ENCODE measurements around the gene NMRAL1. TPM values are rescaled to one million over a fixed set of nuclear protein-coding genes. Genes with fewer than 3 reads are reported as not detected.

NMRAL1 gene
- total and polyA plus RNA-seq, 2 experiments from 2014 or later: 50.7 to 61.7 TPM

GRCh38 chr16:4481526-4481925, 7.1 kb upstream of the NMRAL1 start:
- no peaks in the 10 kb centered on the region for H3K27me3 ChIP-seq (ENCODE audit: insufficient read depth)
- TF ChIP-seq, protein P1, sequence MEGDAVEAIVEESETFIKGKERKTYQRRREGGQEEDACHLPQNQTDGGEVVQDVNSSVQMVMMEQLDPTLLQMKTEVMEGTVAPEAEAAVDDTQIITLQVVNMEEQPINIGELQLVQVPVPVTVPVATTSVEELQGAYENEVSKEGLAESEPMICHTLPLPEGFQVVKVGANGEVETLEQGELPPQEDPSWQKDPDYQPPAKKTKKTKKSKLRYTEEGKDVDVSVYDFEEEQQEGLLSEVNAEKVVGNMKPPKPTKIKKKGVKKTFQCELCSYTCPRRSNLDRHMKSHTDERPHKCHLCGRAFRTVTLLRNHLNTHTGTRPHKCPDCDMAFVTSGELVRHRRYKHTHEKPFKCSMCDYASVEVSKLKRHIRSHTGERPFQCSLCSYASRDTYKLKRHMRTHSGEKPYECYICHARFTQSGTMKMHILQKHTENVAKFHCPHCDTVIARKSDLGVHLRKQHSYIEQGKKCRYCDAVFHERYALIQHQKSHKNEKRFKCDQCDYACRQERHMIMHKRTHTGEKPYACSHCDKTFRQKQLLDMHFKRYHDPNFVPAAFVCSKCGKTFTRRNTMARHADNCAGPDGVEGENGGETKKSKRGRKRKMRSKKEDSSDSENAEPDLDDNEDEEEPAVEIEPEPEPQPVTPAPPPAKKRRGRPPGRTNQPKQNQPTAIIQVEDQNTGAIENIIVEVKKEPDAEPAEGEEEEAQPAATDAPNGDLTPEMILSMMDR (conservative IDR thresholded peaks at IDR 0.05; ENCODE audit: low read depth in 2 of 2): no peak
- TF ChIP-seq REST (IDR thresholded peaks at IDR 0.05; ENCODE audit: unreplicated experiment) (no peak), JUNB (IDR thresholded peaks at IDR 0.05; ENCODE audit: unreplicated experiment) (no peak), ZNF331 (CRISPR knock-in tag; IDR thresholded peaks at IDR 0.05; ENCODE audit: low read depth) (no peak), CREB1 (CRISPR knock-in tag; IDR thresholded peaks at IDR 0.05; ENCODE audit: low read depth) (no peak), STAT1 (IDR thresholded peaks at IDR 0.05; ENCODE audit: unreplicated experiment) (no peak), EZH2phosphoT487 (IDR thresholded peaks at IDR 0.05; ENCODE audit: unreplicated experiment) (no peak), EZH2 (IDR thresholded peaks at IDR 0.05; ENCODE audit: low read depth, unreplicated experiment) (no peak), ZNF114 (CRISPR knock-in tag; IDR thresholded peaks at IDR 0.05) (no peak), POLR2AphosphoS5 (IDR thresholded peaks at IDR 0.05; ENCODE audit: low read depth) (no peak), NANOG (IDR thresholded peaks at IDR 0.05; ENCODE audit: borderline replicate concordance) (no peak)
- TF ChIP-seq, protein P2, sequence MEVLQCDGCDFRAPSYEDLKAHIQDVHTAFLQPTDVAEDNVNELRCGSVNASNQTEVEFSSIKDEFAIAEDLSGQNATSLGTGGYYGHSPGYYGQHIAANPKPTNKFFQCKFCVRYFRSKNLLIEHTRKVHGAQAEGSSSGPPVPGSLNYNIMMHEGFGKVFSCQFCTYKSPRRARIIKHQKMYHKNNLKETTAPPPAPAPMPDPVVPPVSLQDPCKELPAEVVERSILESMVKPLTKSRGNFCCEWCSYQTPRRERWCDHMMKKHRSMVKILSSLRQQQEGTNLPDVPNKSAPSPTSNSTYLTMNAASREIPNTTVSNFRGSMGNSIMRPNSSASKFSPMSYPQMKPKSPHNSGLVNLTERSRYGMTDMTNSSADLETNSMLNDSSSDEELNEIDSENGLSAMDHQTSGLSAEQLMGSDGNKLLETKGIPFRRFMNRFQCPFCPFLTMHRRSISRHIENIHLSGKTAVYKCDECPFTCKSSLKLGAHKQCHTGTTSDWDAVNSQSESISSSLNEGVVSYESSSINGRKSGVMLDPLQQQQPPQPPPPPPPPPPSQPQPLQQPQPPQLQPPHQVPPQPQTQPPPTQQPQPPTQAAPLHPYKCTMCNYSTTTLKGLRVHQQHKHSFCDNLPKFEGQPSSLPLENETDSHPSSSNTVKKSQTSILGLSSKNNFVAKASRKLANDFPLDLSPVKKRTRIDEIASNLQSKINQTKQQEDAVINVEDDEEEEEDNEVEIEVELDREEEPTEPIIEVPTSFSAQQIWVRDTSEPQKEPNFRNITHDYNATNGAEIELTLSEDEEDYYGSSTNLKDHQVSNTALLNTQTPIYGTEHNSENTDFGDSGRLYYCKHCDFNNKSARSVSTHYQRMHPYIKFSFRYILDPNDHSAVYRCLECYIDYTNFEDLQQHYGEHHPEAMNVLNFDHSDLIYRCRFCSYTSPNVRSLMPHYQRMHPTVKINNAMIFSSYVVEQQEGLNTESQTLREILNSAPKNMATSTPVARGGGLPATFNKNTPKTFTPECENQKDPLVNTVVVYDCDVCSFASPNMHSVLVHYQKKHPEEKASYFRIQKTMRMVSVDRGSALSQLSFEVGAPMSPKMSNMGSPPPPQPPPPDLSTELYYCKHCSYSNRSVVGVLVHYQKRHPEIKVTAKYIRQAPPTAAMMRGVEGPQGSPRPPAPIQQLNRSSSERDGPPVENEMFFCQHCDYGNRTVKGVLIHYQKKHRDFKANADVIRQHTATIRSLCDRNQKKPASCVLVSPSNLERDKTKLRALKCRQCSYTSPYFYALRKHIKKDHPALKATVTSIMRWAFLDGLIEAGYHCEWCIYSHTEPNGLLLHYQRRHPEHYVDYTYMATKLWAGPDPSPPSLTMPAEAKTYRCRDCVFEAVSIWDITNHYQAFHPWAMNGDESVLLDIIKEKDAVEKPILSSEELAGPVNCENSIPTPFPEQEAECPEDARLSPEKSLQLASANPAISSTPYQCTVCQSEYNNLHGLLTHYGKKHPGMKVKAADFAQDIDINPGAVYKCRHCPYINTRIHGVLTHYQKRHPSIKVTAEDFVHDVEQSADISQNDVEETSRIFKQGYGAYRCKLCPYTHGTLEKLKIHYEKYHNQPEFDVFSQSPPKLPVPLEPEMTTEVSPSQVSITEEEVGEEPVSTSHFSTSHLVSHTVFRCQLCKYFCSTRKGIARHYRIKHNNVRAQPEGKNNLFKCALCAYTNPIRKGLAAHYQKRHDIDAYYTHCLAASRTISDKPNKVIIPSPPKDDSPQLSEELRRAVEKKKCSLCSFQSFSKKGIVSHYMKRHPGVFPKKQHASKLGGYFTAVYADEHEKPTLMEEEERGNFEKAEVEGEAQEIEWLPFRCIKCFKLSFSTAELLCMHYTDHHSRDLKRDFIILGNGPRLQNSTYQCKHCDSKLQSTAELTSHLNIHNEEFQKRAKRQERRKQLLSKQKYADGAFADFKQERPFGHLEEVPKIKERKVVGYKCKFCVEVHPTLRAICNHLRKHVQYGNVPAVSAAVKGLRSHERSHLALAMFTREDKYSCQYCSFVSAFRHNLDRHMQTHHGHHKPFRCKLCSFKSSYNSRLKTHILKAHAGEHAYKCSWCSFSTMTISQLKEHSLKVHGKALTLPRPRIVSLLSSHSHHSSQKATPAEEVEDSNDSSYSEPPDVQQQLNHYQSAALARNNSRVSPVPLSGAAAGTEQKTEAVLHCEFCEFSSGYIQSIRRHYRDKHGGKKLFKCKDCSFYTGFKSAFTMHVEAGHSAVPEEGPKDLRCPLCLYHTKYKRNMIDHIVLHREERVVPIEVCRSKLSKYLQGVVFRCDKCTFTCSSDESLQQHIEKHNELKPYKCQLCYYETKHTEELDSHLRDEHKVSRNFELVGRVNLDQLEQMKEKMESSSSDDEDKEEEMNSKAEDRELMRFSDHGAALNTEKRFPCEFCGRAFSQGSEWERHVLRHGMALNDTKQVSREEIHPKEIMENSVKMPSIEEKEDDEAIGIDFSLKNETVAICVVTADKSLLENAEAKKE (CRISPR knock-in tag; IDR thresholded peaks at IDR 0.05): no peak
- TF ChIP-seq, protein P3, sequence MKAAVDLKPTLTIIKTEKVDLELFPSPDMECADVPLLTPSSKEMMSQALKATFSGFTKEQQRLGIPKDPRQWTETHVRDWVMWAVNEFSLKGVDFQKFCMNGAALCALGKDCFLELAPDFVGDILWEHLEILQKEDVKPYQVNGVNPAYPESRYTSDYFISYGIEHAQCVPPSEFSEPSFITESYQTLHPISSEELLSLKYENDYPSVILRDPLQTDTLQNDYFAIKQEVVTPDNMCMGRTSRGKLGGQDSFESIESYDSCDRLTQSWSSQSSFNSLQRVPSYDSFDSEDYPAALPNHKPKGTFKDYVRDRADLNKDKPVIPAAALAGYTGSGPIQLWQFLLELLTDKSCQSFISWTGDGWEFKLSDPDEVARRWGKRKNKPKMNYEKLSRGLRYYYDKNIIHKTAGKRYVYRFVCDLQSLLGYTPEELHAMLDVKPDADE (IDR thresholded peaks at IDR 0.05): no peak
- H2AFZ ChIP-seq: no peak overlapping the region
- no peak for ATAC-seq
- no peak overlapping the region; the same call in 1 of the 2 replicates for H3K27ac ChIP-seq (ENCODE audit: low read depth)
- H3K4me1 Mint-ChIP-seq: peaks cover 5% of the 10 kb centered on the region
- H4K20me1 ChIP-seq (replicated peaks; ENCODE audit: insufficient read depth): no peaks in the 10 kb centered on the region; the same call in none of the 2 replicates
- H3K79me2 ChIP-seq (replicated peaks; ENCODE audit: insufficient read depth): peaks cover 44% of the 10 kb centered on the region
- no peaks in the 10 kb centered on the region for H3K36me3 ChIP-seq (ENCODE audit: insufficient read depth)
- H3K9me3 Mint-ChIP-seq: no peaks in the 10 kb centered on the region
- no peak overlapping the region for H3K27ac Mint-ChIP-seq
- no peaks in the 10 kb centered on the region for H3K9me2 ChIP-seq (ENCODE audit: insufficient read depth)
- no peaks in the 10 kb centered on the region for H3K4me1 ChIP-seq (ENCODE audit: insufficient read depth)
- H3K27me3 Mint-ChIP-seq (ENCODE audit: insufficient read depth, low read depth, poor library complexity): no peaks in the 10 kb centered on the region
- no peak overlapping the region for H3K4me2 ChIP-seq
- peaks cover 7% of the 10 kb centered on the region; the same call in 2 of the 3 replicates for H3K36me3 Mint-ChIP-seq (ENCODE audit: low read depth)
- 0 out of 2 replicates have a peak, but pooled peaks cover 10% of the 10 kb centered on the region for H3F3A ChIP-seq (replicated peaks; ENCODE audit: low read depth)
- no peak overlapping the region for H3K4me3 ChIP-seq
- no peak overlapping the region for H3K4me3 Mint-ChIP-seq
- no peak for DNase-seq (ENCODE audit: low spot score)

Data from GM23338 (cell line).